GM12801 (cell line): ENCODE results near the gene AKAIN1.

Experiments
- TF ChIP-seq, protein P1 (sequence below): IDR thresholded peaks from one replicate; pipeline ENCODE4 v1.5.1; 2011; ENCODE audit warnings: control low read depth; ENCODE audit not compliant: insufficient read length; ENCODE audit errors: extremely low read depth

AKAIN1 gene

DNA sequence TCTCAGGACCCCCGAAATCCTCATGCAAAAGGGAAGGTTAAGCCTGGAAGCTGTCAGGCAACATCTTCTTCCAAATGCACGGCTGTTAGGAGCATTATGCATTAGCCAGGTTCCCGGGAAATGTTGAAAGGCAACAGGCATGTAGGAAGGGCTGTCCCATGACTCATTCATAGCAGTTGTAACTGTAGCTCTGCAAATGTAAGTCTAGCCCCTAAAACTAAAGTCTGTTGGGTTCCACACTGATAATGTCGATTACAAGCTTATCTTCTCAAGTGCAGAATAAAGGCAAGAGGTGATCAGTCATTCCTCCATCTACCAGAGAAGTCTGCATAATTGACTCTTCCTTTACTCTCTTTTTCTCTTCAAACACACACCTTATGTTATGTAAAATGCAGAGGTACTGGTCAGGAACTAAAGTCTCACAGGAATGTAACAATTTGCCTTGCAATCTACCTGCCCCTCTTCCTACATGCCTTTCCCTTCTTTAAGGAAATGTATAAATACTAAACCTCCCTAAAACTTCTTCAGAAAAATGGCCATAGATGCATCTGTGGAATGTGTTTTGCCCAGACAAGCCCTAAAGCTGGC lies 99.8 kb downstream of the AKAIN1 start:
- TF ChIP-seq, protein P1, sequence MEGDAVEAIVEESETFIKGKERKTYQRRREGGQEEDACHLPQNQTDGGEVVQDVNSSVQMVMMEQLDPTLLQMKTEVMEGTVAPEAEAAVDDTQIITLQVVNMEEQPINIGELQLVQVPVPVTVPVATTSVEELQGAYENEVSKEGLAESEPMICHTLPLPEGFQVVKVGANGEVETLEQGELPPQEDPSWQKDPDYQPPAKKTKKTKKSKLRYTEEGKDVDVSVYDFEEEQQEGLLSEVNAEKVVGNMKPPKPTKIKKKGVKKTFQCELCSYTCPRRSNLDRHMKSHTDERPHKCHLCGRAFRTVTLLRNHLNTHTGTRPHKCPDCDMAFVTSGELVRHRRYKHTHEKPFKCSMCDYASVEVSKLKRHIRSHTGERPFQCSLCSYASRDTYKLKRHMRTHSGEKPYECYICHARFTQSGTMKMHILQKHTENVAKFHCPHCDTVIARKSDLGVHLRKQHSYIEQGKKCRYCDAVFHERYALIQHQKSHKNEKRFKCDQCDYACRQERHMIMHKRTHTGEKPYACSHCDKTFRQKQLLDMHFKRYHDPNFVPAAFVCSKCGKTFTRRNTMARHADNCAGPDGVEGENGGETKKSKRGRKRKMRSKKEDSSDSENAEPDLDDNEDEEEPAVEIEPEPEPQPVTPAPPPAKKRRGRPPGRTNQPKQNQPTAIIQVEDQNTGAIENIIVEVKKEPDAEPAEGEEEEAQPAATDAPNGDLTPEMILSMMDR: no peak

DNA sequence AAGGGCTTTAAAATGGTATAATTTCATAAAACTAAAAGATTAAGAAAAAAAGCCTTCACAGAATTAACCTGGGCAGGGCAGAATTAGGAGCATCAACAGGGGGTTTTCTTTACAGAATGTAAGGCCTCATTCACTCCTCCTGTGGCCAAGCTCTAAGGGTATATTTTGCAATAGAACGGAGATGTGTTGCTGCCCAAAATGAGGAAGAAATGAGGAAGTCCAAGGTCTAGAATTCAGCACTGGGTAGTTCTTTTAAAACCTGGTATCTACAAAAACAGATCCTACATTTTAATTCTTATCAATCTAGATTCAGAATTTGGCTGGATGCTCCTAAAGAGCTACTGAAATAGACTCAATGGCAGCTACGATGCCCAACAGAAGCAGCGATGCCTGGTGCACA lies 101.8 kb downstream of the AKAIN1 start:
- TF ChIP-seq, protein P1: no peak

DNA sequence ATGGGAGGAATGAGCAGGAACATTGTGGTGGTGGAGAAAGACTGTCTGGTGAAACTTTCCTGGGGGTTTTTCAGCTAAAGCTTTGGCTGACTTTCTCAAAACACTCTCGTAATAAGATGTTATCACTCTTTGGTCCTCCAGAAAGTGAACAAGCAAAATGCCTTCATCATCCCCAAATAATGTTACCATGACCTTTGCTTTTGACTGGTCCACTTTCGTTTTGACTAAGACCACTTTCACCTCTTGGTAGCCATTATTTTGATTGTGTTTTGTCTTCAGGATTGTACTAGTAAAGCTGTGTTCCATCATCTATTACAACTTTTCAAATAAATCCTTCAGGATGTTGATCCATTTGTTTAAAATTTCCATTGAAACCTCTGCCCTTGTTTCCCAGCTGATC lies 103.2 kb downstream of the AKAIN1 start:
- TF ChIP-seq, protein P1: no peak
